Heart left ventricle (tissue), 13 donors: ENCODE measurements around the gene BBS10.

Source experiments
- POLR2A ChIP-seq, 2 donors: fragments of 450-650 bp; IDR thresholded peaks; one replicate each; pipeline ENCODE4 v1.6.1; 2017; ENCODE audit warnings: antibody characterized with exemption in 2 of 2, mild to moderate bottlenecking in 2 of 2, moderate library complexity in 2 of 2
- TF ChIP-seq, protein P1 (sequence below), 12 donors: fragments of 200-600 bp; sonication (generic) in 4 of 12; IDR thresholded peaks; one replicate each; pipeline versions ENCODE4 v1.5.0 to v1.8.0; 2018 to 2022; ENCODE audit warnings: antibody characterized with exemption in 12 of 12, mild to moderate bottlenecking in 5 of 12
- donor health status: ischemic (EF 13 %, LVEDD 7.1; RV severe dilation, severe dysfunction).
- donor health status: DM: no; HTN: yes; CAD: no.
- donor health status: DM: no; HTN: no; CAD: no.
- donor health status: ischemic (EF 25% LVEDD 6.9; RV normal size, moderate dysfunction).
- donor health status: ischemic (EF 25% LVEDD 5.7; RV mildly dilated, moderate dysfunction).
- donor health status: ischemic (EF 35%, LVEDD 5.7; RV mildly dilated, moderate dysfunction).
- donor health status: nonischemic (EF 11% LVEDD 7.7; RV severe dilation, severe dysfunction).
- donor health status: DM: yes; HTN: yes; CAD: no.
- donor health status: PGD.
- donor health status: ischemic (EF 29% LVEDD 5.4; RV normal size, mild dysfunction).
- donor health status: nonischemic (EF 23%, LVEDD 6.1; RV moderate dilation, normal function).

- TF ChIP-seq, protein P1, sequence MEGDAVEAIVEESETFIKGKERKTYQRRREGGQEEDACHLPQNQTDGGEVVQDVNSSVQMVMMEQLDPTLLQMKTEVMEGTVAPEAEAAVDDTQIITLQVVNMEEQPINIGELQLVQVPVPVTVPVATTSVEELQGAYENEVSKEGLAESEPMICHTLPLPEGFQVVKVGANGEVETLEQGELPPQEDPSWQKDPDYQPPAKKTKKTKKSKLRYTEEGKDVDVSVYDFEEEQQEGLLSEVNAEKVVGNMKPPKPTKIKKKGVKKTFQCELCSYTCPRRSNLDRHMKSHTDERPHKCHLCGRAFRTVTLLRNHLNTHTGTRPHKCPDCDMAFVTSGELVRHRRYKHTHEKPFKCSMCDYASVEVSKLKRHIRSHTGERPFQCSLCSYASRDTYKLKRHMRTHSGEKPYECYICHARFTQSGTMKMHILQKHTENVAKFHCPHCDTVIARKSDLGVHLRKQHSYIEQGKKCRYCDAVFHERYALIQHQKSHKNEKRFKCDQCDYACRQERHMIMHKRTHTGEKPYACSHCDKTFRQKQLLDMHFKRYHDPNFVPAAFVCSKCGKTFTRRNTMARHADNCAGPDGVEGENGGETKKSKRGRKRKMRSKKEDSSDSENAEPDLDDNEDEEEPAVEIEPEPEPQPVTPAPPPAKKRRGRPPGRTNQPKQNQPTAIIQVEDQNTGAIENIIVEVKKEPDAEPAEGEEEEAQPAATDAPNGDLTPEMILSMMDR (IDR thresholded peaks at IDR 0.05), result no peak
- TF ChIP-seq POLR2A (IDR thresholded peaks at IDR 0.05), result no peak
Measured at GRCh38 chr12:76317976-76318375, 30.2 kb downstream of the BBS10 start.
